Ascending aorta (tissue), 2 donors: Measurements from ENCODE around the gene MINDY2. TPM values are rescaled to one million over a fixed set of nuclear protein-coding genes. Genes with fewer than 3 reads are reported as not detected.

ENCODE experiments used
- DNase-seq, 2 donors: peaks; one replicate each; pipeline ENCODE4 v3.0.0-alpha.2; 2019; ENCODE audit warnings: low spot score in 2 of 2
- H3K27ac ChIP-seq, 2 donors: fragments of 200-600 bp; sonication (generic); one replicate each; pipeline ENCODE4 v1.5.1; 2016 to 2017; ENCODE audit warnings: mild to moderate bottlenecking in 1 of 2
- H3K27me3 ChIP-seq: fragments of 200-600 bp; sonication (generic); one replicate; pipeline ENCODE4 v1.5.1; 2017
- H3K36me3 ChIP-seq, 2 donors: fragments of 200-600 bp; sonication (generic); one replicate each; pipeline ENCODE4 v1.5.1; 2016
- H3K4me1 ChIP-seq, 2 donors: fragments of 200-600 bp; sonication (generic); one replicate each; pipeline ENCODE4 v1.5.1; 2016 to 2017; ENCODE audit warnings: mild to moderate bottlenecking in 1 of 2
- H3K4me3 ChIP-seq, 2 donors: fragments of 200-600 bp; sonication (generic); one replicate each; pipeline ENCODE4 v1.5.1; 2016 to 2017; ENCODE audit warnings: mild to moderate bottlenecking in 1 of 2
- H3K9me3 ChIP-seq, 2 donors: fragments of 200-600 bp; sonication (generic); one replicate each; pipeline ENCODE4 v1.5.1; 2016
- intact Hi-C: fragments of 100-400 bp; cut with DNase I; formaldehyde crosslinking; loops from one replicate; pipeline ENCODE4 v1.15.1; 2023
- total RNA-seq: library from RNA; depleted of rRNA; stranded (reverse); fragments of >200 nt; gene quantifications from one replicate; pipeline ENCODE4 v1.1.0, GENCODE V29; 2016
- TF ChIP-seq, protein P1 (sequence below), 3 experiments: fragments of 200-600 bp in 2 of 3; fragments of 450-650 bp in 1 of 3; sonication (generic) in 2 of 3; IDR thresholded peaks; one replicate each; pipeline ENCODE4 v1.5.1; 2016 to 2019; ENCODE audit warnings: antibody characterized with exemption in 3 of 3, mild to moderate bottlenecking in 1 of 3, moderate library complexity in 1 of 3

MINDY2 gene
- total RNA-seq, 1 donor from 2014 or later, result 10.4 TPM

DNA sequence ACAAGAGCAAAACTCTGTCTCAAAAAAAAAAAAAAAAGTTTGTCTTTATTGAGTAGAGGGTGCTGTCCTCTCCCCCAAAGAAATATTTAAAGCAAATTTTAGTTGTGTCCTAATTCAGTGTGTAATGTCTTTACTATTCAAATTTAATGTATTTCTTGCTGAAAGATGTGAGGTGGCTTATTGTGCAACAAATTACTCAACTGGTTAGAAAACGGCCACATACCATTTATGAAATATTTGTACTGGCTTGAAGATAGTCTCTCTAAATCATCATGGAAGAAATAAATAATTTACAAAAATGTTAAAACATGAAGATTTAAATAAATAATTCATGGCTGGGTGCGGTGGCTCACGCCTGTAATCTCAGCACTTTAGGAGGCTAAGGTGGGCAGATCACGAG, 99.3 kb downstream of the MINDY2 start:
- intact Hi-C loops, result no loop called here
- TF ChIP-seq, protein P1, sequence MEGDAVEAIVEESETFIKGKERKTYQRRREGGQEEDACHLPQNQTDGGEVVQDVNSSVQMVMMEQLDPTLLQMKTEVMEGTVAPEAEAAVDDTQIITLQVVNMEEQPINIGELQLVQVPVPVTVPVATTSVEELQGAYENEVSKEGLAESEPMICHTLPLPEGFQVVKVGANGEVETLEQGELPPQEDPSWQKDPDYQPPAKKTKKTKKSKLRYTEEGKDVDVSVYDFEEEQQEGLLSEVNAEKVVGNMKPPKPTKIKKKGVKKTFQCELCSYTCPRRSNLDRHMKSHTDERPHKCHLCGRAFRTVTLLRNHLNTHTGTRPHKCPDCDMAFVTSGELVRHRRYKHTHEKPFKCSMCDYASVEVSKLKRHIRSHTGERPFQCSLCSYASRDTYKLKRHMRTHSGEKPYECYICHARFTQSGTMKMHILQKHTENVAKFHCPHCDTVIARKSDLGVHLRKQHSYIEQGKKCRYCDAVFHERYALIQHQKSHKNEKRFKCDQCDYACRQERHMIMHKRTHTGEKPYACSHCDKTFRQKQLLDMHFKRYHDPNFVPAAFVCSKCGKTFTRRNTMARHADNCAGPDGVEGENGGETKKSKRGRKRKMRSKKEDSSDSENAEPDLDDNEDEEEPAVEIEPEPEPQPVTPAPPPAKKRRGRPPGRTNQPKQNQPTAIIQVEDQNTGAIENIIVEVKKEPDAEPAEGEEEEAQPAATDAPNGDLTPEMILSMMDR (IDR thresholded peaks at IDR 0.05), result no peak
- Histone ChIP-seq H3K27ac (no peak overlapping the region), H3K36me3 (no peaks in the 10 kb centered on the region), H3K4me1 (no peaks in the 10 kb centered on the region), H3K27me3 (no peaks in the 10 kb centered on the region), H3K9me3 (no peaks in the 10 kb centered on the region), H3K4me3 (no peak overlapping the region)
- no peak for DNase-seq

DNA sequence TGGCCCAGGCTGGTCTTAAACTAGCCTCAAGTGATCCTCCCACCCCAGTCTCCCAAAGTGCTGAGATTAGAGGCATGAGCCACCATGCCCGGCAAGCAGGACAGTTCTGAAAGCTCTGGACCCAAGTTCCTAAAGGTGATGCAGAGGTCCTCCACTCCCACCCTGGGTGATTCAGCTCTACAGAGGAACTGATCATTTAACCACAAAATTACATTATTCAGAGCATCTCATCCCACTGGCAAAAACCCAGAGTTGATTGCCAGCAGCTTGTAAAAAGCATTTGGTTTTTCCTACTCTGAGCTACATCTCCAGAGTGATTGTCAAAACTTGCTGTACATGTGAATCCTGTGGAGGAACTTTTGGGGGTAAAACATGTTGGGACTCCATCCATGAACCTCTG, 102.2 kb downstream of the MINDY2 start:
- intact Hi-C loops, result no loop called here
- no peaks in the 10 kb centered on the region for H3K27me3 ChIP-seq
- H3K9me3 ChIP-seq, result no peaks in the 10 kb centered on the region
- DNase-seq, result no peak
- no peak overlapping the region for H3K27ac ChIP-seq
- peaks cover 4 to 10% of the 10 kb centered on the region in 2 donors for H3K36me3 ChIP-seq
- H3K4me1 ChIP-seq, result no peaks in the 10 kb centered on the region
- H3K4me3 ChIP-seq, result no peak overlapping the region
- TF ChIP-seq, protein P1 (IDR thresholded peaks at IDR 0.05), result no peak

DNA sequence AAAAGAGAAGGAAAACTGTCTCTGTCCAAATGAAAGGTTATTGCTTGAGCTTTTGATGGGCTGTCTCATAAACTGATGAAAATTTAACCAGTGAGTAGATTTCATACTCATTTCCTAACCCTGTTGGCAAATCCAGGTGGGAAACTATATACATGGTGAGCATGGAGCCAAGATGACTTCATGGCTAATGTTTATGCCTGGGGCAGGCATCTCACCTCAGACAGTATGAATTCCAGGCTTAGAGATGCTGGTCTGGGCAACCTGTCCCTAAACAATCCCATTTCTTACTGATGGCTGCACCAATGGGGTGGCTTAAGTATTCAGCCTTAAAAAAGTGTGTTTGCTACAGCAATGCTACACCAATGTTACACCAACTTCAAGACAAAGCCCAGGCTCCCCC, 104.2 kb downstream of the MINDY2 start:
- Histone ChIP-seq H3K4me3 (no peak overlapping the region), H3K4me1 (no peaks in the 10 kb centered on the region), H3K27ac (no peak overlapping the region), H3K36me3 (peaks cover 23 to 30% of the 10 kb centered on the region in 2 donors), H3K27me3 (no peaks in the 10 kb centered on the region), H3K9me3 (no peaks in the 10 kb centered on the region)
- DNase-seq, result no peak
- intact Hi-C loops, result no loop called here
- TF ChIP-seq, protein P1 (IDR thresholded peaks at IDR 0.05), result no peak

DNA sequence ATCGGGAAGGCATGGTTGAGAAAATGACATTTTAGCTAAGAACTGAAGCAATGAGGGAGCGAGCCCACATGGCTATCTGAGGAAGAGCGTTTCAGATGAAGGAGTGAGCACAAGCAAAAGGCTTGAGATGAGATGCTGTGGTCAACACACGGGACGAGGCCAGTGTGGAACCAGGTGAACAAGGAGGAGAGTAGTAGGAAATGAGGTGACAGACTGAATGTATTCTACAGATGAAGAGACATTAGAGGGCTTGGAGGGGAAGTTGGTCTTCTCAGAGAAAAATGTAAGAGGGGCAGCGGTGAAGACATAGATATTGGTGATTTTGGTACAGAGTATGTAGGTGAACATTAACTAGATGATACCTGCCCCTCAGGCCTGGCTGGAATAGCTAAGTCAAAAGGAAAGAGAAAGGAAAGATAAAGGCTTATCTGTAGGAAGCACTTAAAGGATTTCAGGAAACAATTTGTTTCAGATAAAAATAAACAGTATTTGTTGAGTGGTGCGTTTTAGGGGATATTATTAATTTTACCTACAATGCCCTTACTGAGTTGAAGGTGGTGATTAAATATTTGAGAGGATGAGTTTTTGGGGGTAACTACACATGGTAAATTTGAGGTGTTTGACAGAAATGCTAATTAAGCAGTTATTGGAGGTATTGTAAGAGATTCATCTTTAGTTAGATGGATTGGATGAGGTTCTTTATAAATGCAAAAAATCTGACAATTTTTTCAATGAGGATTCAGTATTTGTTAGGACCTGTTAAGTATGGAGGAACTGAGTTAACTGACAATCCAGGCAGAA, 105.4 kb downstream of the MINDY2 start:
- TF ChIP-seq, protein P1 (IDR thresholded peaks at IDR 0.05), result no peak
- no peaks in the 10 kb centered on the region for H3K27me3 ChIP-seq
- no peaks in the 10 kb centered on the region for H3K9me3 ChIP-seq
- H3K36me3 ChIP-seq, result peaks cover 35 to 42% of the 10 kb centered on the region in 2 donors
- intact Hi-C loops, result no loop called here
- no peak overlapping the region for H3K27ac ChIP-seq
- H3K4me3 ChIP-seq, result no peak overlapping the region
- no peak for DNase-seq
- H3K4me1 ChIP-seq, result no peaks in the 10 kb centered on the region

DNA sequence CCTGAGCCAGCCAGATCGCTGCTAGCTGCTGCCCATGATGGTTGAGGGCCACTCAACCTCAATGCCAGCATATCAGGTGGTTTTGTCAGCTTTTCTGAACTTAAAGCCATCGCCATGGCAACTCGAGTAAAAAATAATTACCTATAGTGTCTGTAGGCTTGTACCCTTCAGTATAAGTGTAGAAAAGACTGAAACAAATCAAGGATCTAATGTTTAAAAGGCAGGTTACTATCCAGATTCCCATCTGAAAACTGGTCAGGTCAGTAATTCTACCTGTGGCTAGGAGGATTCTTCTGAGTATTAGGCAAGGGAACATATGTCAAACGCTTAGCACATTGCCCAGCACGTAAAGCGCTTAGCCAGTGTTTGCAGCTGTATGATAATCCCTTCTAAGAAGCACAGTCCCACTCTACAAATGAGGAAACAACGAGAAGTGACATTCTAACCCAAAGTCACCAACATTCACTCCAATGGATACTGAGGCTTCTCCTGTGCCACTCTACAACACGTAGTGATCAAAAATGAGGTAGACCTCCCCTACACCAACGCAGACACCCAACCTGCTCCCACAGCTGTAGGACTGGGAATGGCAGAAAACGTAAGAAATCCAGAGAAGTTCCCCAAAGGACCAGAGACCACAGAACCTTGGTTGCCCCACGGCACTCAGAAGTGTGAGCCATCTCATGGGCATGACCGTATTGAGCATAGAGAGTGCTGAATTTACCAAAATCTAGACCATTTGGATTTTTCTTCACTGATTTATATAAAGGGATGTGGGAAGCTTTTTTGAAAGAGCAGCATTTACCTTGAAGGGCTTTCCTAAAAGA, 107.1 kb downstream of the MINDY2 start:
- peaks cover 47 to 58% of the 10 kb centered on the region in 2 donors for H3K36me3 ChIP-seq
- intact Hi-C loops, result no loop called here

More for the DNA sequence above, 107.1 kb downstream of the MINDY2 start:
- TF ChIP-seq, protein P1 (IDR thresholded peaks at IDR 0.05), result no peak
- no peaks in the 10 kb centered on the region for H3K4me1 ChIP-seq
- no peaks in the 10 kb centered on the region for H3K9me3 ChIP-seq
- no peak for DNase-seq
- H3K27ac ChIP-seq, result no peak overlapping the region
- no peaks in the 10 kb centered on the region for H3K27me3 ChIP-seq
- no peak overlapping the region for H3K4me3 ChIP-seq
